BE2C (cell line): Measurements from ENCODE around the gene CFAP100.

Experiments used
- DNase-seq: peaks from one replicate; pipeline ENCODE4 v3.0.0-alpha.2; 2020
- H3K27me3 ChIP-seq: fragments of 250-450 bp; sonication (Bioruptor Pico); 2 replicates; pipeline ENCODE4 v1.5.1; 2020; ENCODE audit warnings: mild to moderate bottlenecking
- H3K36me3 ChIP-seq: fragments of 250-450 bp; sonication (Bioruptor Pico); 2 replicates; pipeline ENCODE4 v1.5.1; 2020; ENCODE audit warnings: mild to moderate bottlenecking
- H3K4me1 ChIP-seq: fragments of 250-450 bp; sonication (Bioruptor Pico); 2 replicates; pipeline ENCODE4 v1.5.1; 2020
- H3K4me3 ChIP-seq: 2 replicates; pipeline ENCODE4 v1.5.1; 2011; ENCODE audit warnings: low read depth, low read length
- H3K9me3 ChIP-seq: fragments of 250-450 bp; sonication (Bioruptor Pico); 2 replicates; pipeline ENCODE4 v1.5.1; 2020
- CTCF ChIP-seq: IDR thresholded peaks from 2 replicates; pipeline ENCODE4 v1.5.1; 2012; ENCODE audit warnings: mild to moderate bottlenecking, low read depth, low read length

The CFAP100 gene

DNA sequence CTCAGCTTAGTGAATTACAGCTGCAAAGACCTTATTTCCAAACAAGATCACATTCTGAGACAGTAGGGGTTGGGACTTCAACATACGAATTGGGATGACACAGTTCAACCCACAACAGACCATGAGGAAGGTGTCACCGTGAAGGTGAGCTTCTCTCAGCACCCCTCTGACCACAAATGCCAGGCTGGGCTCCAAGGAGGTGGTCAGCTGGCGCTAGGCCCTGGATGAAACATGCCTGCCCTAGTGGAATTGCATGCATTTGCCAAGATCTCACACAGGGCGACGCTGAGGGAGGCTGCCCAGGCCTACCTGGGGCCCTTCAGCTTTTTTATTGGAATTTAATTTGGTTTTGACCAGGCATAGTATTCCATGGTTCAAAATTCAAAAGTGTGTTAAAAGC is 1.8 kb downstream of the CFAP100 start:
- Histone ChIP-seq H3K9me3 (no peaks in the 10 kb centered on the region), H3K27me3 (no peaks in the 10 kb centered on the region), H3K36me3 (no peaks in the 10 kb centered on the region), H3K4me1 (no peaks in the 10 kb centered on the region), H3K4me3 (no peak overlapping the region)
- DNase-seq = no peak
- TF ChIP-seq CTCF = no peak

DNA sequence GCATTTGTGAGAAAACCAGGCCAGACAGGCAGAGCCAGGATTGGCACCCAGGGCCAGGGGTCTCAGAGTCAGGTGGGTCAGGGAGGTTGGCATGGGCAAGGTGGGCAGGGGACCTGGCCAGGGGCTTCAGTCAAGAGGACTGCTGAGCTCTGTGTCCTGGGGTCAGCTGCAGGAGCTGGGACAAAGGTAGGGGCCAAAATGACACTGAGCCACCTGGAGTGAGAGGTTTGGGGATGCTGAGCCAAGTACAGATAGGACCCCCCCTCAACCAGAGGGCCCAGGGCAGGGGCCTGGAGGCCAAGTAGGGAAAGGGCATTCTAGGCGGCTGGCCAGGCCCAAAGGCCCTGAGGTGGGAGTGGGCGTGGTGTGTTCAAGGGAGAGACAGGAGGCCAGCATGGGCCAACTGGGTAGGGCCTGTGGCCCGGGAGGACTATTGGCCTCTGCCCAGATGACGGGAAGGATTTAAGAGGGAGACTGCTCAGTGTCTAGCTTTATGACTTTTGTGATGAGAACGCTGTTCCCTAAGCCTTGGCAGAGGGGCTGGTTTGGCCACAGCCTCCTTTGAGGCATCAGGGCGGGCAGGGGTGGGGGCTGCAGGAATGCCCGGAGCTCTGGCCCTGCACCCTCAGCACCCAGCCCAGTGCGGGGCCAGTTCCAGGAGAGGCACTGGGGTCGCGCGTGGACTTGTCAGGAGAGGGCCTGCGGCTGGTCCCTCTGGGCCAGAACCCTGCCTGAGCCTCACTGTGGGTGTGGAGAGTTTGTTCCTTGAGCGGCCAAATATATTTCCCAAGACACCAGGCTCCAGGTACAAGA is 3.1 kb downstream of the CFAP100 start:
- no peak for DNase-seq
- Histone ChIP-seq H3K9me3 (no peaks in the 10 kb centered on the region), H3K4me1 (no peaks in the 10 kb centered on the region), H3K27me3 (no peaks in the 10 kb centered on the region), H3K36me3 (no peaks in the 10 kb centered on the region), H3K4me3 (no peak overlapping the region)
- TF ChIP-seq CTCF = no peak

DNA sequence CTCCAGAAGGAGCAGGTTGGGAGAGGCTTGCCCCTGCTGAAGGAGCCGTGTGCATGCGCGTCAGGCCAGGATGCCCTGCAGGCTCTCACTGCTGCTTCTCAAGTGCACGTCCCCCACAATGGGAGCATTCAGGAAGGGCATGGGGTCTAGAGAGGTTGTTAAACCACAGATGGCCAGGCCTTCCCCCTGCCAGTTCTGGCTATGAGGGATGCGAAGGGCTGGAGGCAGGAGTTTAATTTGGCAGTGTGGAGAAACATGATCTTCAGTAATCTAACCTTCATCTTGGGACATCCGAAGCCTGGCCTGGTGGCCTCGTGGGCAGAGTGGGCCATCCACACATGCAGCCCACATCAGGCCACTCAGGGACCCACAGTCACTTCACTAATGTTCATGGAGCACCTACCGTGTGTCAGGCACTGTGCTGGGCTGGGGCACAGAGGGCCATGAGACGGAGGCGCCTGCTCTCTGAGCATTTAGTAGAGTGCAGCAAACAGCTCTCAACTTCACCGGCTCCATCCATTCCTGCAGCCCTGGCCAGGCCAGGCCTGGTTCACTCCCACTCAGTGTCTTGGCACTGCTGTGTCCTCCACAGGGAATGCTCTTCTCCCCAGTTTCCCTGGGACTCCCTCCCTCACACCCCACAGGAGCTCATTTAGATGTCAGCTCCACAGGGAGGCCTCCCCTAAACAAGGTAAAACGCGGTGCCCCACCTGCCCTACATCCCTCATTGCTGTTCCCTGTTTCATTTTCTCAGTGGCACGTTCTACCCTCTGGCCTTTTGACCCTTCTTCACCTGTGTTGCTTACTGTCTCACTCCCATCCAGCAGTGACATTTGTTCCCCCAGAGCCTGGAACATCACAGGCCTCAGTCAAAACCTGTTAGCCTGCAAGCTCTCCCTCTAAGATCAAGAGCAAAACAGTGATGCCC is 4.0 kb downstream of the CFAP100 start:
- no peaks in the 10 kb centered on the region for H3K9me3 ChIP-seq
- DNase-seq = no peak
- H3K27me3 ChIP-seq = no peaks in the 10 kb centered on the region
- H3K4me1 ChIP-seq = no peaks in the 10 kb centered on the region
- no peak overlapping the region for H3K4me3 ChIP-seq
- no peaks in the 10 kb centered on the region for H3K36me3 ChIP-seq
- no peak for TF ChIP-seq CTCF

DNA sequence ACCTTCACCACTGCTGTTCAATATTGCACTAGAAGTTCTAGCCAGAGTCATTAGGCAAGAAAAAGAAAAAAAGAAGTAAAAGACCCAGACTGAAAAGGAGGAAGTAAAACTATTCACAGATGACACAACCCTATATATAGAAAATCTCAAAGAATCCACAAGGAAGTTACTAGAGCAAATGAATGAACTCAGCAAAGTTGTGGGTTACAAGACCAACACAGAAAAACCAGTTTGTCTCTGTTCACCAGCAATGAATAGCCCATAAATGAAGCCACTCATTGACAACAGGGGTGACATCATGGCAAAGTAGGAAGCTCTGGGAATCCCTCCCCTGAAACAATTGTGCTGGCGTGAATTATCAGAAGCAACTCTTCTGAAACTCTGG is 4.6 kb downstream of the CFAP100 start:
- H3K4me3 ChIP-seq = no peak overlapping the region
- no peak for DNase-seq
- TF ChIP-seq CTCF = no peak
- no peaks in the 10 kb centered on the region for H3K4me1 ChIP-seq
- no peaks in the 10 kb centered on the region for H3K36me3 ChIP-seq
- no peaks in the 10 kb centered on the region for H3K9me3 ChIP-seq
- H3K27me3 ChIP-seq = no peaks in the 10 kb centered on the region

- H3K4me1 ChIP-seq = no peaks in the 10 kb centered on the region
- H3K27me3 ChIP-seq = no peaks in the 10 kb centered on the region
- DNase-seq = no peak
- H3K4me3 ChIP-seq = no peak overlapping the region
- TF ChIP-seq CTCF = no peak
- H3K9me3 ChIP-seq = no peaks in the 10 kb centered on the region
- H3K36me3 ChIP-seq = no peaks in the 10 kb centered on the region
Observed at GRCh38 chr3:126399756-126400155, 5.0 kb downstream of the CFAP100 start.
